Kasumi-1 (cell line): ENCODE results near the gene HARBI1.

Experiments used
- DNase-seq, 2 experiments: peaks; one replicate each; lab custom pipeline; 2025; lab: John Stamatoyannopoulos, UW

HARBI1 gene

GRCh38 chr11:46633291-46634217 is 16.5 kb upstream of the HARBI1 start:
- no peak for DNase-seq

GRCh38 chr11:46632502-46632901 is 15.5 kb upstream of the HARBI1 start:
- no peak for DNase-seq

- DNase-seq, result no peak
Observed at GRCh38 chr11:46631676-46632075, 14.6 kb upstream of the HARBI1 start.

GRCh38 chr11:46630237-46630636 is 13.2 kb upstream of the HARBI1 start:
- no peak for DNase-seq

GRCh38 chr11:46628961-46629360 is 11.9 kb upstream of the HARBI1 start:
- no peak for DNase-seq

- DNase-seq, result no peak
Observed at GRCh38 chr11:46625406-46625805, 8.4 kb upstream of the HARBI1 start.

GRCh38 chr11:46618837-46619236 is 1.8 kb upstream of the HARBI1 start:
- DNase-seq, result no peak

GRCh38 chr11:46617972-46618314 is 916 bp upstream of the HARBI1 start:
- DNase-seq, result no peak

- no peak for DNase-seq
Observed at GRCh38 chr11:46616551-46617133, 385 bp downstream of the HARBI1 start.

- DNase-seq, result no peak
Observed at GRCh38 chr11:46615756-46616155, 1.3 kb downstream of the HARBI1 start.

GRCh38 chr11:46612326-46612725 is 4.7 kb downstream of the HARBI1 start:
- no peak for DNase-seq

GRCh38 chr11:46611526-46612304 is 5.3 kb downstream of the HARBI1 start:
- no peak for DNase-seq

- no peak for DNase-seq
Observed at GRCh38 chr11:46609386-46609785, 7.6 kb downstream of the HARBI1 start.

- DNase-seq, result no peak
Observed at GRCh38 chr11:46607516-46607915, 9.5 kb downstream of the HARBI1 start.

GRCh38 chr11:46604796-46605195 is 12.2 kb downstream of the HARBI1 start:
- DNase-seq, result no peak

- no peak for DNase-seq
Observed at GRCh38 chr11:46603704-46604308, 13.2 kb downstream of the HARBI1 start.

GRCh38 chr11:46601129-46601528 is 15.9 kb downstream of the HARBI1 start:
- no peak for DNase-seq

GRCh38 chr11:46600194-46600960 is 16.6 kb downstream of the HARBI1 start:
- DNase-seq, result no peak

GRCh38 chr11:46599340-46600193 is 17.5 kb downstream of the HARBI1 start:
- no peak for DNase-seq

- no peak for DNase-seq
Observed at GRCh38 chr11:46597609-46598219, 19.3 kb downstream of the HARBI1 start.
